Uterus (tissue), 4 donors: ENCODE results near the gene IPPK. TPM values are rescaled to one million over a fixed set of nuclear protein-coding genes. Genes with fewer than 3 reads are reported as not detected.

Experiments used
- DNase-seq, 2 donors: peaks; one replicate each; pipeline ENCODE4 v3.0.0-alpha.2; 2019 to 2020
- H3K27ac ChIP-seq, 2 donors: fragments of 200-600 bp; sonication (generic); 1 replicate in 1 of 2; 2 replicates in 1 of 2; pipeline ENCODE4 v1.5.1; 2016 to 2018
- H3K27me3 ChIP-seq, 2 donors: fragments of 200-600 bp; sonication (generic); one replicate each; pipeline ENCODE4 v1.5.1; 2018 to 2019; ENCODE audit warnings: control low read depth in 1 of 2
- H3K36me3 ChIP-seq, 2 donors: fragments of 200-600 bp; sonication (generic); one replicate each; pipeline ENCODE4 v1.5.1; 2019; ENCODE audit warnings: control low read depth in 1 of 2
- H3K4me1 ChIP-seq, 2 donors: fragments of 200-600 bp; sonication (generic); one replicate each; pipeline ENCODE4 v1.5.1; 2018 to 2019; ENCODE audit warnings: control low read depth in 1 of 2
- H3K4me3 ChIP-seq, 2 donors: fragments of 200-600 bp; sonication (generic); 1 replicate in 1 of 2; 2 replicates in 1 of 2; pipeline ENCODE4 v1.5.1; 2018 to 2019; ENCODE audit warnings: mild to moderate bottlenecking in 1 of 2
- H3K9me3 ChIP-seq, 2 donors: fragments of 200-600 bp; sonication (generic); one replicate each; pipeline ENCODE4 v1.5.1; 2019; ENCODE audit warnings: control low read depth in 1 of 2
- POLR2A ChIP-seq, 2 donors: fragments of 450-650 bp; IDR thresholded peaks; one replicate each; pipeline ENCODE4 v1.6.1; 2016; ENCODE audit warnings: antibody characterized with exemption in 2 of 2, mild to moderate bottlenecking in 1 of 2, moderate library complexity in 1 of 2
- intact Hi-C: fragments of 100-400 bp; cut with DNase I; formaldehyde crosslinking; loops from one replicate; pipeline ENCODE4 v1.15.1; 2023; ENCODE audit warnings: low total_unique reads
- total RNA-seq, 4 donors: library from RNA; depleted of rRNA in 3 of 4; stranded (reverse); fragments of >200 nt in 3 of 4; gene quantifications; one replicate each; pipeline versions ENCODE4 v1.1.0 to v1.2.4, GENCODE V29; 2014 to 2023
- TF ChIP-seq, protein P1 (sequence below), 4 experiments: fragments of 200-600 bp in 2 of 4; fragments of 450-650 bp in 2 of 4; sonication (generic) in 2 of 4; IDR thresholded peaks; one replicate each; pipeline ENCODE4 v1.5.1; 2016 to 2019; ENCODE audit warnings: antibody characterized with exemption in 4 of 4, mild to moderate bottlenecking in 2 of 4, moderate library complexity in 1 of 4
- donor health status: DM: yes; HTN: yes; CAD: no.

Gene IPPK
- total RNA-seq, 4 donors from 2014 or later, result 5.9 to 13.1 (median 8.5) TPM

DNA sequence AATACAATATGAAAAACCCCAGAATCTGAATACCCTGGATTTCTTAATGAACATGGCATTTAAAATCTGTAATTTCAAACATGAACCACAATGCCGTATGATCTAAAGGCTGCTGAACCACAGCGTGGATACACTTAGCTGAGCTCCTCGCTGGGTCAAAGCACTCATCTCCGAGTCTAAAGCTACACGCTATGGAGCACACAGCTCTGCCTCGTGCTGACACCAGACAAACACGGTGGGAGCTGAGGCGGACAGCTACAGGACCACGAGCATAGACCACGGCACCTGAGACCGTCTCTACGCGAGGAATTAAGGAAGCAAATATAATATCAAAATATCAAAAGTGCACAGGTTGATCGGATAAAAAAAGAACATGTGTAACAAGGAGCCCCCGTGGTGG is 42.8 kb upstream of the IPPK start:
- H3K4me3 ChIP-seq, result no peak overlapping the region
- intact Hi-C loops, result no loop called here
- H3K36me3 ChIP-seq, result no peaks in the 10 kb centered on the region
- TF ChIP-seq, protein P1, sequence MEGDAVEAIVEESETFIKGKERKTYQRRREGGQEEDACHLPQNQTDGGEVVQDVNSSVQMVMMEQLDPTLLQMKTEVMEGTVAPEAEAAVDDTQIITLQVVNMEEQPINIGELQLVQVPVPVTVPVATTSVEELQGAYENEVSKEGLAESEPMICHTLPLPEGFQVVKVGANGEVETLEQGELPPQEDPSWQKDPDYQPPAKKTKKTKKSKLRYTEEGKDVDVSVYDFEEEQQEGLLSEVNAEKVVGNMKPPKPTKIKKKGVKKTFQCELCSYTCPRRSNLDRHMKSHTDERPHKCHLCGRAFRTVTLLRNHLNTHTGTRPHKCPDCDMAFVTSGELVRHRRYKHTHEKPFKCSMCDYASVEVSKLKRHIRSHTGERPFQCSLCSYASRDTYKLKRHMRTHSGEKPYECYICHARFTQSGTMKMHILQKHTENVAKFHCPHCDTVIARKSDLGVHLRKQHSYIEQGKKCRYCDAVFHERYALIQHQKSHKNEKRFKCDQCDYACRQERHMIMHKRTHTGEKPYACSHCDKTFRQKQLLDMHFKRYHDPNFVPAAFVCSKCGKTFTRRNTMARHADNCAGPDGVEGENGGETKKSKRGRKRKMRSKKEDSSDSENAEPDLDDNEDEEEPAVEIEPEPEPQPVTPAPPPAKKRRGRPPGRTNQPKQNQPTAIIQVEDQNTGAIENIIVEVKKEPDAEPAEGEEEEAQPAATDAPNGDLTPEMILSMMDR (IDR thresholded peaks at IDR 0.05), result no peak
- TF ChIP-seq POLR2A (IDR thresholded peaks at IDR 0.05), result no peak
- DNase-seq, result no peak
- no peak overlapping the region for H3K27ac ChIP-seq
- no peaks in the 10 kb centered on the region for H3K4me1 ChIP-seq
- H3K27me3 ChIP-seq, result no peaks in the 10 kb centered on the region
- H3K9me3 ChIP-seq, result no peaks in the 10 kb centered on the region

DNA sequence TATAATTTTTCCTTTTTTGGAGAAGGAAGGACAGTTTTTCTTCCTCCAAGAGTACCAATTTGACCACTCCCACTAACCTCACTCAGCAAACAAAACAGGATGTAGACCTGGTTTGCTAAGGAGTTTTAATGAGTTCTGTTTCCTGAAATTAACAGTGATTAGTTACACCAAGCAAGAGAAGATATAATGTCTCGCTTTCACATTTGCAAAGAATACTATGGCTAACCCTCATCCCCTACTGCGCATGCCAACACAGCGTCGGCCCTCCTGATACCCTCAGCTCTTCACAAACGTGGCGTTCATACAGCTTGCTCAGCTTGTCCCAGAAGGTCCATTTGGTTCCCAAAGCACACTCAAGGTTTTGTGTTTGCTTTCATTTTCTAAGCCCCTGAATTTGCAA is 41.9 kb upstream of the IPPK start:
- no peak overlapping the region for H3K4me3 ChIP-seq
- DNase-seq, result no peak
- H3K4me1 ChIP-seq, result no peaks in the 10 kb centered on the region
- intact Hi-C loops, result no loop called here
- H3K27me3 ChIP-seq, result no peaks in the 10 kb centered on the region
- H3K36me3 ChIP-seq, result no peaks in the 10 kb centered on the region
- no peaks in the 10 kb centered on the region for H3K9me3 ChIP-seq
- TF ChIP-seq POLR2A (IDR thresholded peaks at IDR 0.05), result no peak
- TF ChIP-seq, protein P1 (IDR thresholded peaks at IDR 0.05), result no peak
- H3K27ac ChIP-seq, result no peak overlapping the region

DNA sequence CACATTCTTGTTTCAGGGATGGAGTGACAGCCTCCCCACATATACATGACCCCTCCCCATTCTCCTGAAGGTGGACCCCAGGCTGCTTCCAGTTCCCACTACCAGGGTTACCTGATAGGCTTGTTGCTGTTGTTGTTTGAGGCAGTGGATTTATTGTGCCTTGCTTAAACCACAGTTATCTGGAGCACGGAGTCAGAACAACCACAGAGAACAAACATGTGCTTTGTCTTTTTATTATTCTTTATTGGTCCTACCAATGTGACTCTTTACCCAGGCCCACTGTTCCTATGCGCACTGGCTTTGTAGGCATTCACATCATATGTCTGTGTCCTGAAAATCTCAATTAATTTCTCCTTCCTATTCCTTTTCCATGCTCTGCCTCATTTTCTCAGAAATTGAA is 41.2 kb upstream of the IPPK start:
- H3K36me3 ChIP-seq, result no peaks in the 10 kb centered on the region
- H3K4me1 ChIP-seq, result no peaks in the 10 kb centered on the region
- H3K9me3 ChIP-seq, result no peaks in the 10 kb centered on the region
- H3K27me3 ChIP-seq, result no peaks in the 10 kb centered on the region
- H3K4me3 ChIP-seq, result no peak overlapping the region
- intact Hi-C loops, result no loop called here
- DNase-seq, result no peak
- H3K27ac ChIP-seq, result no peak overlapping the region
- TF ChIP-seq, protein P1 (IDR thresholded peaks at IDR 0.05), result no peak
- no peak for TF ChIP-seq POLR2A (IDR thresholded peaks at IDR 0.05)

DNA sequence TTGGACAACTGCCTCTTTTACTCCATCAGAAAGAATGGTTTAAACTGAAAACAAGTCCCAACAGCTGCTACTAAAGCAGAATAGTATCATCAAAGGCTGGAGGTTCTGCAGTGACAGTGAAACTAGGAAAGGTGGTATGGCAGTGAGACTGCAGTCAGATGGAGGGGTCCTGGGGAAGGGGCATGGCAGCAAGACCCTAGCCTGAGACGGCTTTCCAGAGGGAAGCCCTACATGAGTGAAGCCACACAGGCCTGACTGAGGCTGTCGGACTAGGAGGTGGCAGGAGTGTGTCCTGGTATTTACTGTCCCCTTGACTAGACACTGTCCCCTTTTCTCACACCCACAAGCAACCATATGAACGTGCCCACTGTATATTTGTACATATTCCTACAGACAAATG is 40.4 kb upstream of the IPPK start:
- Histone ChIP-seq H3K9me3 (no peaks in the 10 kb centered on the region), H3K36me3 (no peaks in the 10 kb centered on the region), H3K27ac (no peak overlapping the region), H3K4me3 (no peak overlapping the region), H3K4me1 (no peaks in the 10 kb centered on the region), H3K27me3 (no peaks in the 10 kb centered on the region)
- no peak for TF ChIP-seq POLR2A (IDR thresholded peaks at IDR 0.05)
- TF ChIP-seq, protein P1 (IDR thresholded peaks at IDR 0.05), result no peak
- no peak for DNase-seq
- intact Hi-C loops, result no loop called here

DNA sequence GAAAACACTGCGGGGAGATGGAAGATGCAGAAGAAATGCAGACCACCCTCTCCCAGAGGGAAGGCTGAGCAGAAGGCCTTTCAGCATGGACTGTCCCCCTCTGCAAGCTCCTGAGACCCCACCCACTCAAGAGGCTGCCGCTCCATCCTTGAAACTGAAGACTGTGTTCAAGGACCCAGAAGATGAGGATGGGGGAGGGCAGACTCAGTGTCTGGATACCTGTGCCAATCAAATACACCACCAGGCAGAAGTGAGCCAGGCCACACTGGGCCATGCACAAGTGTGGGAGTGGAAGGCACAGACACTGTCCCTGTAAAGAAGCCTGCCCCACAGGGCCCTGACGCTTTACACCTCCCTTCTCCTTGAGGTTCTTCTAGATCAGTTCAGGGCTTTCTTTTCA is 40.0 kb upstream of the IPPK start:
- no peak for TF ChIP-seq POLR2A (IDR thresholded peaks at IDR 0.05)
- TF ChIP-seq, protein P1 (IDR thresholded peaks at IDR 0.05), result no peak
- intact Hi-C loops, result no loop called here

More for the DNA sequence above, 40.0 kb upstream of the IPPK start:
- Histone ChIP-seq H3K36me3 (no peaks in the 10 kb centered on the region), H3K4me1 (no peaks in the 10 kb centered on the region), H3K9me3 (no peaks in the 10 kb centered on the region), H3K27me3 (no peaks in the 10 kb centered on the region), H3K4me3 (no peak overlapping the region), H3K27ac (no peak overlapping the region)
- no peak for DNase-seq
